ENCODE results near the gene KRT34. TPM values are rescaled to one million over a fixed set of nuclear protein-coding genes. Genes with fewer than 3 reads are reported as not detected.

KRT34 gene
- total and polyA plus RNA-seq, 2 experiments from 2014 or later: not detected

GRCh38 chr17:41421116-41421515, 39.0 kb upstream of the KRT34 start:
- H3K79me2 ChIP-seq (replicated peaks; ENCODE audit: insufficient read depth): no peaks in the 10 kb centered on the region
- H4K20me1 ChIP-seq (replicated peaks; ENCODE audit: insufficient read depth): no peaks in the 10 kb centered on the region
- DNase-seq (ENCODE audit: low spot score) (no peak), ATAC-seq (no peak)
- H3K27me3 ChIP-seq (ENCODE audit: insufficient read depth): no peaks in the 10 kb centered on the region
- H3K4me1 ChIP-seq (ENCODE audit: insufficient read depth): no peaks in the 10 kb centered on the region
- H3F3A ChIP-seq (replicated peaks; ENCODE audit: low read depth): no peaks in the 10 kb centered on the region
- TF ChIP-seq ZNF114 (CRISPR knock-in tag; IDR thresholded peaks at IDR 0.05) (no peak), NANOG (IDR thresholded peaks at IDR 0.05; ENCODE audit: borderline replicate concordance) (no peak), POLR2AphosphoS5 (IDR thresholded peaks at IDR 0.05; ENCODE audit: low read depth) (no peak), ZNF462 (CRISPR knock-in tag; IDR thresholded peaks at IDR 0.05) (no peak), EZH2phosphoT487 (IDR thresholded peaks at IDR 0.05; ENCODE audit: unreplicated experiment) (no peak), JUNB (IDR thresholded peaks at IDR 0.05; ENCODE audit: unreplicated experiment) (no peak), CTCF (conservative IDR thresholded peaks at IDR 0.05; ENCODE audit: low read depth in 2 of 2) (no peak), ZNF331 (CRISPR knock-in tag; IDR thresholded peaks at IDR 0.05; ENCODE audit: low read depth) (no peak), CREB1 (CRISPR knock-in tag; IDR thresholded peaks at IDR 0.05; ENCODE audit: low read depth) (no peak), STAT1 (IDR thresholded peaks at IDR 0.05; ENCODE audit: unreplicated experiment) (no peak), EZH2 (IDR thresholded peaks at IDR 0.05; ENCODE audit: low read depth, unreplicated experiment) (no peak)
- TF ChIP-seq, protein P1, sequence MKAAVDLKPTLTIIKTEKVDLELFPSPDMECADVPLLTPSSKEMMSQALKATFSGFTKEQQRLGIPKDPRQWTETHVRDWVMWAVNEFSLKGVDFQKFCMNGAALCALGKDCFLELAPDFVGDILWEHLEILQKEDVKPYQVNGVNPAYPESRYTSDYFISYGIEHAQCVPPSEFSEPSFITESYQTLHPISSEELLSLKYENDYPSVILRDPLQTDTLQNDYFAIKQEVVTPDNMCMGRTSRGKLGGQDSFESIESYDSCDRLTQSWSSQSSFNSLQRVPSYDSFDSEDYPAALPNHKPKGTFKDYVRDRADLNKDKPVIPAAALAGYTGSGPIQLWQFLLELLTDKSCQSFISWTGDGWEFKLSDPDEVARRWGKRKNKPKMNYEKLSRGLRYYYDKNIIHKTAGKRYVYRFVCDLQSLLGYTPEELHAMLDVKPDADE (IDR thresholded peaks at IDR 0.05): no peak
- TF ChIP-seq, protein P2, sequence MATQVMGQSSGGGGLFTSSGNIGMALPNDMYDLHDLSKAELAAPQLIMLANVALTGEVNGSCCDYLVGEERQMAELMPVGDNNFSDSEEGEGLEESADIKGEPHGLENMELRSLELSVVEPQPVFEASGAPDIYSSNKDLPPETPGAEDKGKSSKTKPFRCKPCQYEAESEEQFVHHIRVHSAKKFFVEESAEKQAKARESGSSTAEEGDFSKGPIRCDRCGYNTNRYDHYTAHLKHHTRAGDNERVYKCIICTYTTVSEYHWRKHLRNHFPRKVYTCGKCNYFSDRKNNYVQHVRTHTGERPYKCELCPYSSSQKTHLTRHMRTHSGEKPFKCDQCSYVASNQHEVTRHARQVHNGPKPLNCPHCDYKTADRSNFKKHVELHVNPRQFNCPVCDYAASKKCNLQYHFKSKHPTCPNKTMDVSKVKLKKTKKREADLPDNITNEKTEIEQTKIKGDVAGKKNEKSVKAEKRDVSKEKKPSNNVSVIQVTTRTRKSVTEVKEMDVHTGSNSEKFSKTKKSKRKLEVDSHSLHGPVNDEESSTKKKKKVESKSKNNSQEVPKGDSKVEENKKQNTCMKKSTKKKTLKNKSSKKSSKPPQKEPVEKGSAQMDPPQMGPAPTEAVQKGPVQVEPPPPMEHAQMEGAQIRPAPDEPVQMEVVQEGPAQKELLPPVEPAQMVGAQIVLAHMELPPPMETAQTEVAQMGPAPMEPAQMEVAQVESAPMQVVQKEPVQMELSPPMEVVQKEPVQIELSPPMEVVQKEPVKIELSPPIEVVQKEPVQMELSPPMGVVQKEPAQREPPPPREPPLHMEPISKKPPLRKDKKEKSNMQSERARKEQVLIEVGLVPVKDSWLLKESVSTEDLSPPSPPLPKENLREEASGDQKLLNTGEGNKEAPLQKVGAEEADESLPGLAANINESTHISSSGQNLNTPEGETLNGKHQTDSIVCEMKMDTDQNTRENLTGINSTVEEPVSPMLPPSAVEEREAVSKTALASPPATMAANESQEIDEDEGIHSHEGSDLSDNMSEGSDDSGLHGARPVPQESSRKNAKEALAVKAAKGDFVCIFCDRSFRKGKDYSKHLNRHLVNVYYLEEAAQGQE (IDR thresholded peaks at IDR 0.05; ENCODE audit: unreplicated experiment): no peak
- no peaks in the 10 kb centered on the region for H3K9me3 Mint-ChIP-seq
- H3K27me3 Mint-ChIP-seq (ENCODE audit: insufficient read depth, low read depth, poor library complexity): peaks cover 1% of the 10 kb centered on the region
- H3K9me2 ChIP-seq (ENCODE audit: insufficient read depth): peaks cover 4% of the 10 kb centered on the region; the same call in 1 of the 2 replicates
- H3K36me3 Mint-ChIP-seq (ENCODE audit: low read depth): no peaks in the 10 kb centered on the region
- H3K4me2 ChIP-seq: no peak overlapping the region
- H3K27ac ChIP-seq (ENCODE audit: low read depth): no peak overlapping the region
- no peak overlapping the region for H3K27ac Mint-ChIP-seq
- no peaks in the 10 kb centered on the region for H3K36me3 ChIP-seq (ENCODE audit: insufficient read depth)
- H3K4me3 Mint-ChIP-seq: no peak overlapping the region
- peaks cover 8% of the 10 kb centered on the region for H3K4me1 Mint-ChIP-seq
- no peak overlapping the region for H3K4me3 ChIP-seq
- H2AFZ ChIP-seq: no peak overlapping the region
